HepG2 (cell line): Measurements from ENCODE around the gene B4GALT5. TPM values are rescaled to one million over a fixed set of nuclear protein-coding genes. Genes with fewer than 3 reads are reported as not detected.
A peak's percentile ranks its signal among the peaks of the same experiment; 100 is the strongest.

Experiments used
- ATF7 ChIP-seq, 2 experiments: fragments of 450-650 bp in 1 of 2; sonication (generic) in 1 of 2; formaldehyde crosslinking in 1 of 2; IDR thresholded peaks; 2 replicates each; pipeline versions ENCODE4 v1.4.0 to v1.6.1; 2016 to 2020; ENCODE audit warnings: antibody characterized with exemption in 1 of 2, mild to moderate bottlenecking in 1 of 2, missing genetic modification reagents in 1 of 2
- BRD4 ChIP-seq: sonication (generic); formaldehyde crosslinking; IDR thresholded peaks from 2 replicates; pipeline ENCODE4 v1.4.0; 2020; ENCODE audit warnings: missing genetic modification reagents
- HCFC1 ChIP-seq: fragments of 150-350 bp; IDR thresholded peaks from 2 replicates; pipeline ENCODE4 v1.6.1; 2014; ENCODE audit warnings: low read depth, low read length
- MEIS2 ChIP-seq: sonication (generic); formaldehyde crosslinking; IDR thresholded peaks from 2 replicates; pipeline ENCODE4 v1.9.0; 2021; ENCODE audit warnings: mild to moderate bottlenecking, missing genetic modification reagents
- NFYC ChIP-seq: IDR thresholded peaks from 2 replicates; pipeline ENCODE4 v1.6.1; 2016; ENCODE audit warnings: missing genetic modification reagents, missing compliant biosample characterization
- TARDBP ChIP-seq: sonication (generic); formaldehyde crosslinking; IDR thresholded peaks from 2 replicates; pipeline ENCODE4 v1.8.0; 2022; ENCODE audit warnings: mild to moderate bottlenecking, missing genetic modification reagents
- TCF7L2 ChIP-seq: IDR thresholded peaks from 2 replicates; pipeline ENCODE4 v1.6.1; 2011; ENCODE audit warnings: mild to moderate bottlenecking, low read depth, low read length, moderate library complexity
- ZBTB38 ChIP-seq: sonication (generic); formaldehyde crosslinking; IDR thresholded peaks from 2 replicates; pipeline ENCODE4 v1.5.1; 2020; ENCODE audit warnings: mild to moderate bottlenecking, missing genetic modification reagents
- ZBTB42 ChIP-seq: sonication (generic); formaldehyde crosslinking; IDR thresholded peaks from 2 replicates; pipeline ENCODE4 v1.5.0; 2020; ENCODE audit warnings: mild to moderate bottlenecking, missing genetic modification reagents
- ZNF143 ChIP-seq: sonication (generic); formaldehyde crosslinking; IDR thresholded peaks from 2 replicates; pipeline ENCODE4 v1.4.0; 2020; ENCODE audit warnings: missing genetic modification reagents
- ZNF605 ChIP-seq: sonication (generic); formaldehyde crosslinking; IDR thresholded peaks from 2 replicates; pipeline ENCODE4 v1.8.0; 2022; ENCODE audit warnings: mild to moderate bottlenecking, missing genetic modification reagents
- ZNF616 ChIP-seq: sonication (generic); formaldehyde crosslinking; IDR thresholded peaks from 2 replicates; pipeline ENCODE4 v1.5.0; 2020; ENCODE audit warnings: low read depth, mild to moderate bottlenecking, missing genetic modification reagents
- ZNF724P ChIP-seq: sonication (generic); formaldehyde crosslinking; IDR thresholded peaks from 2 replicates; pipeline ENCODE4 v1.8.0; 2022; ENCODE audit warnings: missing genetic modification reagents, borderline replicate concordance
- ZNF737 ChIP-seq: sonication (generic); formaldehyde crosslinking; IDR thresholded peaks from 2 replicates; pipeline ENCODE4 v1.5.0; 2020; ENCODE audit warnings: missing genetic modification reagents, mild to moderate bottlenecking, borderline replicate concordance
- ZNF761 ChIP-seq: sonication (generic); formaldehyde crosslinking; conservative IDR thresholded peaks from 2 replicates; pipeline ENCODE4 v1.4.0; 2020; ENCODE audit warnings: mild to moderate bottlenecking, missing genetic modification reagents
- polyA plus RNA-seq, 8 experiments: library from polyadenylated mRNA; depleted of rRNA in 3 of 8; stranded (reverse) in 7 of 8; unstranded in 1 of 8; fragments of >200 nt; fragmentation: Illumina TruSeq in 4 of 8; extraction: Trizol in 4 of 8; gene quantifications; 2 replicates each; pipeline versions ENCODE4 v1.2.1 to v1.2.3, GENCODE V29; 2011 to 2016; ENCODE audit warnings: low read depth in 4 of 8, missing spikeins in 1 of 8, mixed read lengths in 1 of 8; ENCODE audit not compliant: insufficient read depth in 1 of 8
- total RNA-seq, 5 experiments: library from RNA; depleted of rRNA; stranded (reverse); fragments of >200 nt; fragmentation: Illumina TruSeq; extraction: Trizol; gene quantifications; 2 replicates each; pipeline ENCODE4 v1.2.3, GENCODE V29; 2016; ENCODE audit warnings: low read depth in 1 of 5
- TF ChIP-seq, protein P1 (sequence below): sonication (generic); formaldehyde crosslinking; IDR thresholded peaks from 2 replicates; pipeline ENCODE4 v1.4.0; 2020; ENCODE audit warnings: mild to moderate bottlenecking, low read depth, missing genetic modification reagents
- TF ChIP-seq, protein P2 (sequence below): sonication (generic); formaldehyde crosslinking; conservative IDR thresholded peaks from 2 replicates; pipeline ENCODE4 v1.8.1; 2023; ENCODE audit warnings: missing genetic modification reagents
- TF ChIP-seq, protein P3 (sequence below): sonication (generic); formaldehyde crosslinking; IDR thresholded peaks from 2 replicates; pipeline ENCODE4 v1.4.0; 2020; ENCODE audit warnings: missing genetic modification reagents, borderline replicate concordance
- TF ChIP-seq, protein P4 (sequence below): sonication (generic); formaldehyde crosslinking; conservative IDR thresholded peaks from 2 replicates; pipeline ENCODE4 v1.8.0; 2022; ENCODE audit warnings: low read depth, missing genetic modification reagents
- TF ChIP-seq, protein P5 (sequence below): sonication (generic); formaldehyde crosslinking; IDR thresholded peaks from 2 replicates; pipeline ENCODE4 v1.4.0; 2020; ENCODE audit warnings: missing genetic modification reagents
- TF ChIP-seq, protein P6 (sequence below): IDR thresholded peaks from 2 replicates; pipeline ENCODE4 v1.6.1; 2016
- TF ChIP-seq, protein P7 (sequence below): sonication (generic); formaldehyde crosslinking; IDR thresholded peaks from 2 replicates; pipeline ENCODE4 v1.5.0; 2020; ENCODE audit warnings: missing genetic modification reagents, mild to moderate bottlenecking, borderline replicate concordance

B4GALT5 gene
- total and polyA plus RNA-seq, 2 of the 13 experiments (the other 11 are each of a cell fraction or from before 2014, with no cell fraction given): 27.3 to 30.9 TPM

DNA sequence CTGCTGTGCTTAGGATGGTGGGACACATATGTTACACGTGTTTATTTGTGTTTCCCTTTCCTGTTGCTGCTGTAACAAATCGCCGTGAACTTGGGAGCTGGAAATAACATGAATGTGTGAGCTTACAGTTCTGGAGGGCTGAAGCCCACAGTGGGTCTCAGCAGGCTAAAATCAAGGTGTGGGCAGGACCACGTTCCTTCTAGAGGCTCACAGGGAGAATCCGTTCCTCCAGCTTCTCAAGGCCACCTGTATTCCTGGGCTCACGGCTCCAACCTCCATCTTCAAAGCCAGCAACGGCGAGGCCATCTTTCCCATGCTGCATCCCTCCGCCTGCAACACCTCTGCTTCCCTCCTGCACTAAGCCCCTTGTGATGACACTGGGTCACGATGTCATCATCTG, 118.3 kb downstream of the B4GALT5 start (continued):
- TF ChIP-seq, protein P1, sequence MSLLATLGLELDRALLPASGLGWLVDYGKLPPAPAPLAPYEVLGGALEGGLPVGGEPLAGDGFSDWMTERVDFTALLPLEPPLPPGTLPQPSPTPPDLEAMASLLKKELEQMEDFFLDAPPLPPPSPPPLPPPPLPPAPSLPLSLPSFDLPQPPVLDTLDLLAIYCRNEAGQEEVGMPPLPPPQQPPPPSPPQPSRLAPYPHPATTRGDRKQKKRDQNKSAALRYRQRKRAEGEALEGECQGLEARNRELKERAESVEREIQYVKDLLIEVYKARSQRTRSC (CRISPR knock-in tag): 0 out of 2 replicates have a peak, but pooled peaks have one; percentile 51
- TF ChIP-seq ZNF724P (no peak), ZNF616 (CRISPR knock-in tag) (no peak), ZNF605 (0 out of 2 replicates have a peak, but pooled peaks have one; percentile 54), HCFC1 (no peak), ZNF143 (CRISPR knock-in tag) (no peak), TCF7L2 (no peak), ATF7 (IDR thresholded peaks at IDR 0.05) (peak; percentile 50; the same call in 1 of the 2 replicates), ATF7 (CRISPR knock-in tag; IDR thresholded peaks at IDR 0.05) (0 out of 2 replicates have a peak, but pooled peaks have one; percentile 46), ZNF761 (CRISPR knock-in tag) (no peak), BRD4 (CRISPR knock-in tag) (no peak), MEIS2 (CRISPR knock-in tag) (no peak), TARDBP (no peak), ZNF737 (CRISPR knock-in tag) (0 out of 2 replicates have a peak, but pooled peaks have one; percentile 17), NFYC (CRISPR knock-in tag) (no peak), ZBTB42 (CRISPR knock-in tag) (no peak), ZBTB38 (0 out of 2 replicates have a peak, but pooled peaks have one; percentile 33)
- TF ChIP-seq, protein P2, sequence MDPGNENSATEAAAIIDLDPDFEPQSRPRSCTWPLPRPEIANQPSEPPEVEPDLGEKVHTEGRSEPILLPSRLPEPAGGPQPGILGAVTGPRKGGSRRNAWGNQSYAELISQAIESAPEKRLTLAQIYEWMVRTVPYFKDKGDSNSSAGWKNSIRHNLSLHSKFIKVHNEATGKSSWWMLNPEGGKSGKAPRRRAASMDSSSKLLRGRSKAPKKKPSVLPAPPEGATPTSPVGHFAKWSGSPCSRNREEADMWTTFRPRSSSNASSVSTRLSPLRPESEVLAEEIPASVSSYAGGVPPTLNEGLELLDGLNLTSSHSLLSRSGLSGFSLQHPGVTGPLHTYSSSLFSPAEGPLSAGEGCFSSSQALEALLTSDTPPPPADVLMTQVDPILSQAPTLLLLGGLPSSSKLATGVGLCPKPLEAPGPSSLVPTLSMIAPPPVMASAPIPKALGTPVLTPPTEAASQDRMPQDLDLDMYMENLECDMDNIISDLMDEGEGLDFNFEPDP: 0 out of 2 replicates have a peak, but pooled peaks have one; percentile 18
- TF ChIP-seq, protein P3, sequence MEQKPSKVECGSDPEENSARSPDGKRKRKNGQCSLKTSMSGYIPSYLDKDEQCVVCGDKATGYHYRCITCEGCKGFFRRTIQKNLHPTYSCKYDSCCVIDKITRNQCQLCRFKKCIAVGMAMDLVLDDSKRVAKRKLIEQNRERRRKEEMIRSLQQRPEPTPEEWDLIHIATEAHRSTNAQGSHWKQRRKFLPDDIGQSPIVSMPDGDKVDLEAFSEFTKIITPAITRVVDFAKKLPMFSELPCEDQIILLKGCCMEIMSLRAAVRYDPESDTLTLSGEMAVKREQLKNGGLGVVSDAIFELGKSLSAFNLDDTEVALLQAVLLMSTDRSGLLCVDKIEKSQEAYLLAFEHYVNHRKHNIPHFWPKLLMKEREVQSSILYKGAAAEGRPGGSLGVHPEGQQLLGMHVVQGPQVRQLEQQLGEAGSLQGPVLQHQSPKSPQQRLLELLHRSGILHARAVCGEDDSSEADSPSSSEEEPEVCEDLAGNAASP (CRISPR knock-in tag): no peak
- TF ChIP-seq, protein P4, sequence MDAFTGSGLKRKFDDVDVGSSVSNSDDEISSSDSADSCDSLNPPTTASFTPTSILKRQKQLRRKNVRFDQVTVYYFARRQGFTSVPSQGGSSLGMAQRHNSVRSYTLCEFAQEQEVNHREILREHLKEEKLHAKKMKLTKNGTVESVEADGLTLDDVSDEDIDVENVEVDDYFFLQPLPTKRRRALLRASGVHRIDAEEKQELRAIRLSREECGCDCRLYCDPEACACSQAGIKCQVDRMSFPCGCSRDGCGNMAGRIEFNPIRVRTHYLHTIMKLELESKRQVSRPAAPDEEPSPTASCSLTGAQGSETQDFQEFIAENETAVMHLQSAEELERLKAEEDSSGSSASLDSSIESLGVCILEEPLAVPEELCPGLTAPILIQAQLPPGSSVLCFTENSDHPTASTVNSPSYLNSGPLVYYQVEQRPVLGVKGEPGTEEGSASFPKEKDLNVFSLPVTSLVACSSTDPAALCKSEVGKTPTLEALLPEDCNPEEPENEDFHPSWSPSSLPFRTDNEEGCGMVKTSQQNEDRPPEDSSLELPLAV (CRISPR knock-in tag): no peak
- TF ChIP-seq, protein P5, sequence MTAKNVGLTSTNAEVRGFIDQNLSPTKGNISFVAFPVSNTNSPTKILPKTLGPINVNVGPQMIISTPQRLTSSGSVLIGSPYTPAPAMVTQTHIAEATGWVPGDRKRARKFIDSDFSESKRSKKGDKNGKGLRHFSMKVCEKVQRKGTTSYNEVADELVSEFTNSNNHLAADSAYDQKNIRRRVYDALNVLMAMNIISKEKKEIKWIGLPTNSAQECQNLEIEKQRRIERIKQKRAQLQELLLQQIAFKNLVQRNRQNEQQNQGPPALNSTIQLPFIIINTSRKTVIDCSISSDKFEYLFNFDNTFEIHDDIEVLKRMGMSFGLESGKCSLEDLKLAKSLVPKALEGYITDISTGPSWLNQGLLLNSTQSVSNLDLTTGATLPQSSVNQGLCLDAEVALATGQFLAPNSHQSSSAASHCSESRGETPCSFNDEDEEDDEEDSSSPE (CRISPR knock-in tag): no peak
- TF ChIP-seq, protein P6, sequence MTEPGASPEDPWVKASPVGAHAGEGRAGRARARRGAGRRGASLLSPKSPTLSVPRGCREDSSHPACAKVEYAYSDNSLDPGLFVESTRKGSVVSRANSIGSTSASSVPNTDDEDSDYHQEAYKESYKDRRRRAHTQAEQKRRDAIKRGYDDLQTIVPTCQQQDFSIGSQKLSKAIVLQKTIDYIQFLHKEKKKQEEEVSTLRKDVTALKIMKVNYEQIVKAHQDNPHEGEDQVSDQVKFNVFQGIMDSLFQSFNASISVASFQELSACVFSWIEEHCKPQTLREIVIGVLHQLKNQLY (CRISPR knock-in tag): no peak
- TF ChIP-seq, protein P7, sequence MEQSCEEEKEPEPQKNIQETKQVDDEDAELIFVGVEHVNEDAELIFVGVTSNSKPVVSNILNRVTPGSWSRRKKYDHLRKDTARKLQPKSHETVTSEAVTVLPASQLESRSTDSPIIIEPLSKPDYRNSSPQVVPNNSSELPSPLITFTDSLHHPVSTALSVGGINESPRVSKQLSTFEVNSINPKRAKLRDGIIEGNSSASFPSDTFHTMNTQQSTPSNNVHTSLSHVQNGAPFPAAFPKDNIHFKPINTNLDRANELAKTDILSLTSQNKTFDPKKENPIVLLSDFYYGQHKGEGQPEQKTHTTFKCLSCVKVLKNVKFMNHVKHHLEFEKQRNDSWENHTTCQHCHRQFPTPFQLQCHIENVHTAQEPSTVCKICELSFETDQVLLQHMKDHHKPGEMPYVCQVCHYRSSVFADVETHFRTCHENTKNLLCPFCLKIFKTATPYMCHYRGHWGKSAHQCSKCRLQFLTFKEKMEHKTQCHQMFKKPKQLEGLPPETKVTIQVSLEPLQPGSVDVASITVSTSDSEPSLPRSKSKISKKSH (CRISPR knock-in tag): no peak
